GM12878 (cell line): ENCODE measurements around the gene MYO15A.

ENCODE experiments used
- CHD1 ChIP-seq: IDR thresholded peaks from 2 replicates; pipeline ENCODE4 v1.6.1; 2012; ENCODE audit warnings: low read depth, low read length, improper control_type of control experiment
- CTCF ChIP-seq, 3 experiments: IDR thresholded peaks in 2 of 3; conservative IDR thresholded peaks in 1 of 3; 2 replicates each; pipeline ENCODE4 v1.5.1; 2011; ENCODE audit warnings: low read depth in 3 of 3, low read length in 3 of 3, mild to moderate bottlenecking in 3 of 3, control low read depth in 2 of 3, moderate library complexity in 2 of 3, inconsistent platforms in 1 of 3, mixed read lengths in 1 of 3; ENCODE audit not compliant: control insufficient read depth in 2 of 3, insufficient read depth in 1 of 3; ENCODE audit errors: extremely low read depth in 1 of 3
- NKRF ChIP-seq: fragments of 450-650 bp; conservative IDR thresholded peaks from 2 replicates; pipeline ENCODE4 v1.6.1; 2017; ENCODE audit warnings: mild to moderate bottlenecking, moderate library complexity
- TAF1 ChIP-seq: IDR thresholded peaks from 2 replicates; pipeline ENCODE4 v1.6.1; 2011; ENCODE audit warnings: mild to moderate bottlenecking, low read depth, low read length, borderline replicate concordance

- TF ChIP-seq NKRF: no peak
- TF ChIP-seq TAF1: no peak
- no peak for TF ChIP-seq CTCF (IDR thresholded peaks at IDR 0.05 in 2 of 3, conservative IDR thresholded peaks at IDR 0.05 in 1 of 3; ENCODE audit: control insufficient read depth in 2 of 3, extremely low read depth in 1 of 3, insufficient read depth in 1 of 3, low read depth in 3 of 3, low read length in 3 of 3)
- no peak for TF ChIP-seq CHD1
Measured at GRCh38 chr17:18066866-18067265, 41.7 kb upstream of the MYO15A start.
